ENCODE data around the gene TBC1D7. TPM values are rescaled to one million over a fixed set of nuclear protein-coding genes. Genes with fewer than 3 reads are reported as not detected.

The TBC1D7 gene
- total RNA-seq, 2 experiments from 2014 or later = 25.2 to 30.3 TPM

- CTCF ChIA-PET = no interaction called here
- H3K4me3 Mint-ChIP-seq = no peak overlapping the region
- H3K27ac Mint-ChIP-seq = no peak overlapping the region
- H3K9me3 Mint-ChIP-seq (ENCODE audit: insufficient read depth) = peaks cover 31% of the 10 kb centered on the region
- DNase-seq (no peak), ATAC-seq (no peak)
- H3K27me3 Mint-ChIP-seq (ENCODE audit: low read depth) = no peaks in the 10 kb centered on the region
- H3K36me3 Mint-ChIP-seq (ENCODE audit: low read depth) = peaks cover 53% of the 10 kb centered on the region
- POLR2A ChIA-PET = no interaction called here
- H3K4me1 Mint-ChIP-seq (ENCODE audit: low read depth) = no peaks in the 10 kb centered on the region
Observed at GRCh38 chr6:13288481-13288880, 39.9 kb downstream of the TBC1D7 start.

GRCh38 chr6:13287104-13287503 lies 41.2 kb downstream of the TBC1D7 start:
- DNase-seq (no peak), ATAC-seq (no peak)
- no peak overlapping the region for H3K27ac Mint-ChIP-seq
- no peaks in the 10 kb centered on the region for H3K27me3 Mint-ChIP-seq (ENCODE audit: low read depth)
- H3K36me3 Mint-ChIP-seq (ENCODE audit: low read depth) = peaks cover 44% of the 10 kb centered on the region
- no peak overlapping the region for H3K4me3 Mint-ChIP-seq
- peaks cover 31% of the 10 kb centered on the region for H3K9me3 Mint-ChIP-seq (ENCODE audit: insufficient read depth)
- CTCF ChIA-PET = no interaction called here
- POLR2A ChIA-PET = no interaction called here
- no peaks in the 10 kb centered on the region for H3K4me1 Mint-ChIP-seq (ENCODE audit: low read depth)

GRCh38 chr6:13286181-13286580 lies 42.2 kb downstream of the TBC1D7 start:
- POLR2A ChIA-PET = no interaction called here
- Mint-ChIP-seq H3K4me1 (ENCODE audit: low read depth) (no peaks in the 10 kb centered on the region), H3K27me3 (ENCODE audit: low read depth) (no peaks in the 10 kb centered on the region), H3K27ac (no peak overlapping the region), H3K4me3 (no peak overlapping the region), H3K9me3 (ENCODE audit: insufficient read depth) (peaks cover 31% of the 10 kb centered on the region), H3K36me3 (ENCODE audit: low read depth) (peaks cover 43% of the 10 kb centered on the region)
- ATAC-seq (no peak), DNase-seq (no peak)
- CTCF ChIA-PET = interaction anchor here (1.0 kb wide), 1 partner anchor 43 kb away, joined by 4 read pairs; no protein-coding TSS in a partner anchor

GRCh38 chr6:13285705-13286104 lies 42.6 kb downstream of the TBC1D7 start:
- POLR2A ChIA-PET = no interaction called here
- H3K36me3 Mint-ChIP-seq (ENCODE audit: low read depth) = peaks cover 43% of the 10 kb centered on the region

GRCh38 chr6:13284646-13285045 lies 43.7 kb downstream of the TBC1D7 start:
- DNase-seq (no peak), ATAC-seq (no peak)
- Mint-ChIP-seq H3K27ac (no peak overlapping the region), H3K9me3 (ENCODE audit: insufficient read depth) (peaks cover 24% of the 10 kb centered on the region), H3K4me1 (ENCODE audit: low read depth) (peaks cover 14% of the 10 kb centered on the region), H3K36me3 (ENCODE audit: low read depth) (peaks cover 37% of the 10 kb centered on the region), H3K4me3 (no peak overlapping the region), H3K27me3 (ENCODE audit: low read depth) (no peaks in the 10 kb centered on the region)
- POLR2A ChIA-PET = interaction anchor here (0.8 kb wide), 1 partner anchor 44 kb away, joined by 3 read pairs; the partner anchor contains the start of gene TBC1D7
- CTCF ChIA-PET = no interaction called here

More at GRCh38 chr6:13285705-13286104, 42.6 kb downstream of the TBC1D7 start:
- Mint-ChIP-seq H3K4me3 (no peak overlapping the region), H3K9me3 (ENCODE audit: insufficient read depth) (peaks cover 31% of the 10 kb centered on the region), H3K4me1 (ENCODE audit: low read depth) (peaks cover 3% of the 10 kb centered on the region), H3K27me3 (ENCODE audit: low read depth) (no peaks in the 10 kb centered on the region), H3K27ac (no peak overlapping the region)
- DNase-seq (no peak), ATAC-seq (no peak)
- CTCF ChIA-PET = interaction anchor here (1.0 kb wide), 1 partner anchor 43 kb away, joined by 4 read pairs; no protein-coding TSS in a partner anchor

- POLR2A ChIA-PET = no interaction called here
- H3K27me3 Mint-ChIP-seq (ENCODE audit: low read depth) = no peaks in the 10 kb centered on the region
- no peak overlapping the region for H3K27ac Mint-ChIP-seq
- H3K4me3 Mint-ChIP-seq = no peak overlapping the region
- ATAC-seq (no peak), DNase-seq (no peak)
- peaks cover 20% of the 10 kb centered on the region for H3K4me1 Mint-ChIP-seq (ENCODE audit: low read depth)
- H3K36me3 Mint-ChIP-seq (ENCODE audit: low read depth) = peaks cover 25% of the 10 kb centered on the region
- CTCF ChIA-PET = no interaction called here
- peaks cover 19% of the 10 kb centered on the region for H3K9me3 Mint-ChIP-seq (ENCODE audit: insufficient read depth)
Observed at GRCh38 chr6:13283331-13283730, 45.0 kb downstream of the TBC1D7 start.

- Mint-ChIP-seq H3K27me3 (ENCODE audit: low read depth) (no peaks in the 10 kb centered on the region), H3K4me3 (no peak overlapping the region), H3K4me1 (ENCODE audit: low read depth) (peaks cover 28% of the 10 kb centered on the region), H3K36me3 (ENCODE audit: low read depth) (peaks cover 18% of the 10 kb centered on the region), H3K9me3 (ENCODE audit: insufficient read depth) (peaks cover 14% of the 10 kb centered on the region), H3K27ac (no peak overlapping the region)
- ATAC-seq (no peak), DNase-seq (no peak)
- CTCF ChIA-PET = no interaction called here
- POLR2A ChIA-PET = no interaction called here
Observed at GRCh38 chr6:13282393-13283069, 45.8 kb downstream of the TBC1D7 start.

GRCh38 chr6:13281686-13282085 lies 46.7 kb downstream of the TBC1D7 start:
- H3K9me3 Mint-ChIP-seq (ENCODE audit: insufficient read depth) = peaks cover 6% of the 10 kb centered on the region
- POLR2A ChIA-PET = no interaction called here
- H3K36me3 Mint-ChIP-seq (ENCODE audit: low read depth) = peaks cover 10% of the 10 kb centered on the region
- DNase-seq (no peak), ATAC-seq (no peak)
- no peaks in the 10 kb centered on the region for H3K27me3 Mint-ChIP-seq (ENCODE audit: low read depth)
- peaks cover 33% of the 10 kb centered on the region for H3K4me1 Mint-ChIP-seq (ENCODE audit: low read depth)
- CTCF ChIA-PET = no interaction called here
- no peak overlapping the region for H3K4me3 Mint-ChIP-seq
- no peak overlapping the region for H3K27ac Mint-ChIP-seq

GRCh38 chr6:13280254-13280653 lies 48.1 kb downstream of the TBC1D7 start:
- Mint-ChIP-seq H3K9me3 (ENCODE audit: insufficient read depth) (no peaks in the 10 kb centered on the region), H3K4me3 (no peak overlapping the region), H3K4me1 (ENCODE audit: low read depth) (peaks cover 34% of the 10 kb centered on the region), H3K27me3 (ENCODE audit: low read depth) (no peaks in the 10 kb centered on the region), H3K36me3 (ENCODE audit: low read depth) (no peaks in the 10 kb centered on the region), H3K27ac (peak overlapping the region; percentile 64)
- ATAC-seq (peak; percentile 78), DNase-seq (peak; percentile 59)
- ChIA-PET POLR2A (no interaction called here), CTCF (no interaction called here)

- no peaks in the 10 kb centered on the region for H3K36me3 Mint-ChIP-seq (ENCODE audit: low read depth)
- peaks cover 45% of the 10 kb centered on the region for H3K4me1 Mint-ChIP-seq (ENCODE audit: low read depth)
- H3K4me3 Mint-ChIP-seq = no peak overlapping the region
- ChIA-PET CTCF (interaction anchor here (0.9 to 2.4 kb wide), 2 partner anchors 84 to 368 kb away, joined by 4 to 10 read pairs; no protein-coding TSS in a partner anchor), POLR2A (no interaction called here)
- DNase-seq (no peak), ATAC-seq (no peak)
- H3K27me3 Mint-ChIP-seq (ENCODE audit: low read depth) = peaks cover under 1% of the 10 kb centered on the region
- H3K9me3 Mint-ChIP-seq (ENCODE audit: insufficient read depth) = no peaks in the 10 kb centered on the region
- H3K27ac Mint-ChIP-seq = no peak overlapping the region
Observed at GRCh38 chr6:13278991-13279390, 49.3 kb downstream of the TBC1D7 start.

- Mint-ChIP-seq H3K36me3 (ENCODE audit: low read depth) (no peaks in the 10 kb centered on the region), H3K4me1 (ENCODE audit: low read depth) (peaks cover 53% of the 10 kb centered on the region), H3K9me3 (ENCODE audit: insufficient read depth) (no peaks in the 10 kb centered on the region), H3K27ac (no peak overlapping the region), H3K27me3 (ENCODE audit: low read depth) (peaks cover 6% of the 10 kb centered on the region), H3K4me3 (no peak overlapping the region)
- ATAC-seq = no peak
- ChIA-PET CTCF (interaction anchor here (0.8 to 2.4 kb wide), 3 partner anchors 19 to 367 kb away, joined by 3 to 10 read pairs (median 5); no protein-coding TSS in a partner anchor), POLR2A (no interaction called here)
- DNase-seq = peak; percentile 29
Observed at GRCh38 chr6:13278164-13278563, 50.2 kb downstream of the TBC1D7 start.

GRCh38 chr6:13277231-13277630 lies 51.1 kb downstream of the TBC1D7 start:
- CTCF ChIA-PET = interaction anchor here (1.7 kb wide), 1 partner anchor 20 kb away, joined by 5 read pairs; no protein-coding TSS in a partner anchor
- no peak for ATAC-seq
- POLR2A ChIA-PET = no interaction called here

More at GRCh38 chr6:13277231-13277630, 51.1 kb downstream of the TBC1D7 start:
- Mint-ChIP-seq H3K27ac (no peak overlapping the region), H3K27me3 (ENCODE audit: low read depth) (peaks cover 7% of the 10 kb centered on the region), H3K4me3 (no peak overlapping the region), H3K36me3 (ENCODE audit: low read depth) (no peaks in the 10 kb centered on the region), H3K9me3 (ENCODE audit: insufficient read depth) (no peaks in the 10 kb centered on the region), H3K4me1 (ENCODE audit: low read depth) (peaks cover 55% of the 10 kb centered on the region)
- DNase-seq = no peak

All from activated CD8-positive, alpha-beta T cell treated with anti-CD3 and anti-CD28 coated beads, Interleukin-2, amount 10 ng/mL, durations not matched to agents 7 days and 5 days (primary cell).